D721Med (cell line): ENCODE results near the gene CPEB1.

Experiments
- DNase-seq: peaks from one replicate; pipeline ENCODE4 v3.0.0; 2011; ENCODE audit warnings: low spot score; ENCODE audit not compliant: insufficient read length
- FAIRE-seq: peaks from 2 replicates; lab custom pipeline; 2011; peaks lifted over from hg19 to GRCh38; lab: Jason Lieb, UNC
- TF ChIP-seq, protein P1 (sequence below): IDR thresholded peaks from 2 replicates; pipeline ENCODE4 v1.5.1; 2012; ENCODE audit warnings: mild to moderate bottlenecking, control low read depth; ENCODE audit not compliant: insufficient read depth; ENCODE audit errors: missing control alignments

The CPEB1 gene

GRCh38 chr15:82595203-82595602 is 52.0 kb downstream of the CPEB1 start:
- TF ChIP-seq, protein P1, sequence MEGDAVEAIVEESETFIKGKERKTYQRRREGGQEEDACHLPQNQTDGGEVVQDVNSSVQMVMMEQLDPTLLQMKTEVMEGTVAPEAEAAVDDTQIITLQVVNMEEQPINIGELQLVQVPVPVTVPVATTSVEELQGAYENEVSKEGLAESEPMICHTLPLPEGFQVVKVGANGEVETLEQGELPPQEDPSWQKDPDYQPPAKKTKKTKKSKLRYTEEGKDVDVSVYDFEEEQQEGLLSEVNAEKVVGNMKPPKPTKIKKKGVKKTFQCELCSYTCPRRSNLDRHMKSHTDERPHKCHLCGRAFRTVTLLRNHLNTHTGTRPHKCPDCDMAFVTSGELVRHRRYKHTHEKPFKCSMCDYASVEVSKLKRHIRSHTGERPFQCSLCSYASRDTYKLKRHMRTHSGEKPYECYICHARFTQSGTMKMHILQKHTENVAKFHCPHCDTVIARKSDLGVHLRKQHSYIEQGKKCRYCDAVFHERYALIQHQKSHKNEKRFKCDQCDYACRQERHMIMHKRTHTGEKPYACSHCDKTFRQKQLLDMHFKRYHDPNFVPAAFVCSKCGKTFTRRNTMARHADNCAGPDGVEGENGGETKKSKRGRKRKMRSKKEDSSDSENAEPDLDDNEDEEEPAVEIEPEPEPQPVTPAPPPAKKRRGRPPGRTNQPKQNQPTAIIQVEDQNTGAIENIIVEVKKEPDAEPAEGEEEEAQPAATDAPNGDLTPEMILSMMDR = no peak
- DNase-seq = no peak
- no peak for FAIRE-seq

GRCh38 chr15:82587805-82588204 is 59.4 kb downstream of the CPEB1 start:
- TF ChIP-seq, protein P1 = no peak
- DNase-seq (no peak), FAIRE-seq (no peak)

DNA sequence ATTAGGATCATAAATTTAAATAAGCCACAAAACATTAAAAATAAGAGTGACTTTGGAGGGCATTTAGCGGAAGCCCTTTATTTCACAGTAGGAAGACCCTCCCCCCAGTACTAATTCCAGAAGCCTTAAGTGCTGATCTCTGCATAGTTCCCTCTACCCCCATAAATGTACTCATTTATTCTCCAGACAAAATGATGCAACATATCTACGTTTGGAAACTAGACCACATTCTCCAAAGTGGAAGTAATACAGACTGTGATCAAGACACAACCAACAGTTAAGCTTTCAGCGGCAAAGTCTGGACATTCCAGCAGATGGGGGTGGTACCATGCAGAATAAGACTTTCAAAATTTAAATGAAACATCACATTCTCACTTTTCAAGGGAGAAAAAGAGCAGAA is 62.1 kb downstream of the CPEB1 start:
- no peak for DNase-seq
- TF ChIP-seq, protein P1 = no peak
- FAIRE-seq = no peak

- DNase-seq (no peak), FAIRE-seq (no peak)
- TF ChIP-seq, protein P1 = no peak
Measured at GRCh38 chr15:82580713-82581112, 66.5 kb downstream of the CPEB1 start.

DNA sequence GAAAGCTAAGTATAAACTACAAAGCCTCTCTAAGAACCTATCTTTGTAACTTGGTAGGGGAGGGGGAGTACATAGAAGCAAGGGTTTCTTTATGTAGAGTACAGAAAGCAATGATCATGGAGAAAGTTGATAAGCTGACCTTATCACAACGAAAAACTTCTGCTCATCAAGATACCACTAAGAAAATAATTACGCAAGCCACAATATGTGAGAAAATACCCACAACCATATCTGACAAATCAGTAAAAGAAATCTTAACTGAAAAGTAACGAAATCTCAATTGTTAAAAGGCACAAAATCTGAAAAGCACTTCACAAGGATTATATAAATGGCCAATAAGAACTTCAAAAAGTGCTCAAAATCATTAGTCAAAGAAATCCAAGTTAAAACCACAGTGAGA is 71.8 kb downstream of the CPEB1 start:
- TF ChIP-seq, protein P1 = no peak
- DNase-seq (no peak), FAIRE-seq (no peak)

DNA sequence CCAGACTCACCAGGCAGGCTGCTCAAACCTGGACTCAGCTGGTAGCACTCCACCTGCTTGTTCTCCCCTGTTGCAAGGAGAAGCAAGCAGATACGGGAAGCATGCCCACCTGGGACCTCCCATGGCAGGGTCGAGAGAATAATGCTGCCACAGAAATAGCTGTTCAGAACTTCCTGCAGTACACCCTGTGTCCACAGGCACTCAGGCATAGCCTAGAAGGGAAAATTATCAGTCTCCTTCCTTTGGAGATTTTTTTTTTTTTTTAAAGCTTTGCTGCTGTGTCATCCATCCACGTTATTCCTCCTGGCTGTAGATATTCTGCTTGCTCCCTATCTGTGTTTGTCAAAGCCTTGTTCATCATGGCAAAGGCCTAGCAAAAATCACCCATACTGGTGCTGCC is 74.2 kb downstream of the CPEB1 start:
- DNase-seq (no peak), FAIRE-seq (no peak)
- TF ChIP-seq, protein P1 = no peak

DNA sequence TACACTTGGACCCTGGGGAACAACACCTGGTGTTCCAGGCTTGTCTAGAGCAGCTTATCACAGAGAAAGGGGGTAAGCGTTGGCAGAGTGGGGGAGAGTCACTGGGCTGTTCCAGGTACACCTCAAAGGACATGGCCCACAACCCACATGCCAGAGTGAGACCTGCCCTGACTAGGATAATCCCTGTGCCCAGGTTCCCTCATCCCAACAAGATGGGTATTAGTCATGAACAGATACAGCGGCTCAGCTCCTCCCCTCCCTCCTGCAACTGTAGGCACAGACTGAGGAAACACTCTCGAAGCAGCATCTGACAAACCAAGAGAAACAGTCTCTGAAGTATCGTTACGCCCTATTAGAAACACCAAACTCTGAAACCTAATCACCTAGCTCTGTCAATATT is 74.9 kb downstream of the CPEB1 start:
- DNase-seq (no peak), FAIRE-seq (no peak)

More for the DNA sequence above, 74.9 kb downstream of the CPEB1 start:
- TF ChIP-seq, protein P1 = no peak
